Gastrocnemius medialis (tissue), 4 donors: ENCODE data around the gene TRUB1.

ENCODE experiments used
- POLR2A ChIP-seq, 2 donors: fragments of 450-650 bp; IDR thresholded peaks; one replicate each; pipeline ENCODE4 v1.6.1; 2017; ENCODE audit warnings: antibody characterized with exemption in 2 of 2, mild to moderate bottlenecking in 2 of 2, moderate library complexity in 2 of 2
- TF ChIP-seq, protein P1 (sequence below), 5 experiments: fragments of 450-650 bp in 3 of 5; fragments of 200-600 bp in 2 of 5; sonication (generic) in 2 of 5; IDR thresholded peaks in 4 of 5; conservative IDR thresholded peaks in 1 of 5; 1 replicate in 4 of 5; 2 replicates in 1 of 5; pipeline ENCODE4 v1.5.1; 2016 to 2019; ENCODE audit warnings: antibody characterized with exemption in 5 of 5, mild to moderate bottlenecking in 3 of 5, moderate library complexity in 3 of 5

DNA sequence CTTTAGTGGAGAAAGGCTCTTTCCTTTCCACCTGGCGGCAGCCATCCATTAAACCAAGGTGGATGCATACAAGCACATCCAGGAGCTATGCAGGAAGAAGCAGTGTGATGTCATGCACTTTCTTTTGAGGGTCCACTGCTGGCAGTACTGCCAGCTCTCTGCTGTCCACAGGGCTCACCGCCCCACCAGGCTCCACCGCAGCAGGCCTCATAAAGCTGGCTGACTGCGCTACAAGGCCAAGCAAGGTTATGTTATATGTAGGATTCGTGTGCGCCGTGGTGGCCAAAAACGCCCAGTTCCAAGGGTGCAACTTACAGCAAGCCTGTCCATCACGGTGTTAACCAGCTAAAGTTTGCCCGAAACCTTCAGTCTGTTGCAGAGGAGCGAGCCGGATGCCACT, 37.3 kb upstream of the TRUB1 start:
- TF ChIP-seq, protein P1, sequence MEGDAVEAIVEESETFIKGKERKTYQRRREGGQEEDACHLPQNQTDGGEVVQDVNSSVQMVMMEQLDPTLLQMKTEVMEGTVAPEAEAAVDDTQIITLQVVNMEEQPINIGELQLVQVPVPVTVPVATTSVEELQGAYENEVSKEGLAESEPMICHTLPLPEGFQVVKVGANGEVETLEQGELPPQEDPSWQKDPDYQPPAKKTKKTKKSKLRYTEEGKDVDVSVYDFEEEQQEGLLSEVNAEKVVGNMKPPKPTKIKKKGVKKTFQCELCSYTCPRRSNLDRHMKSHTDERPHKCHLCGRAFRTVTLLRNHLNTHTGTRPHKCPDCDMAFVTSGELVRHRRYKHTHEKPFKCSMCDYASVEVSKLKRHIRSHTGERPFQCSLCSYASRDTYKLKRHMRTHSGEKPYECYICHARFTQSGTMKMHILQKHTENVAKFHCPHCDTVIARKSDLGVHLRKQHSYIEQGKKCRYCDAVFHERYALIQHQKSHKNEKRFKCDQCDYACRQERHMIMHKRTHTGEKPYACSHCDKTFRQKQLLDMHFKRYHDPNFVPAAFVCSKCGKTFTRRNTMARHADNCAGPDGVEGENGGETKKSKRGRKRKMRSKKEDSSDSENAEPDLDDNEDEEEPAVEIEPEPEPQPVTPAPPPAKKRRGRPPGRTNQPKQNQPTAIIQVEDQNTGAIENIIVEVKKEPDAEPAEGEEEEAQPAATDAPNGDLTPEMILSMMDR (IDR thresholded peaks at IDR 0.05 in 4 of 5, conservative IDR thresholded peaks at IDR 0.05 in 1 of 5), result no peak
- no peak for TF ChIP-seq POLR2A (IDR thresholded peaks at IDR 0.05)
